GM03348 (cell line): Measurements from ENCODE around the gene FAM163B.
"Not testable (repeated sequence)": the region's sequence is repeated elsewhere in the genome, so short reads cannot be mapped to it uniquely, and the experiment has no call there.

Source experiments
- DNase-seq: peaks from one replicate; pipeline ENCODE4 v3.0.0; 2012; ENCODE audit warnings: low spot score

FAM163B gene

GRCh38 chr9:133639613-133640012 lies 30.4 kb upstream of the FAM163B start:
- DNase-seq = no peak

GRCh38 chr9:133638711-133639110 lies 29.5 kb upstream of the FAM163B start:
- no peak for DNase-seq

- no peak for DNase-seq
Observed at GRCh38 chr9:133638076-133638475, 28.9 kb upstream of the FAM163B start.

GRCh38 chr9:133637451-133638055 lies 28.4 kb upstream of the FAM163B start:
- DNase-seq = no peak

GRCh38 chr9:133636902-133637301 lies 27.7 kb upstream of the FAM163B start:
- no peak for DNase-seq

GRCh38 chr9:133635533-133636531 lies 26.6 kb upstream of the FAM163B start, which contains the start of gene DBH:
DBH (plus strand) TSS chr9:133636363; CDS start chr9:133636372, 9 bp downstream.
- no peak for DNase-seq

- no peak for DNase-seq
Observed at GRCh38 chr9:133635098-133635497, 25.9 kb upstream of the FAM163B start.

GRCh38 chr9:133634081-133634691 lies 25.0 kb upstream of the FAM163B start:
- no peak for DNase-seq

GRCh38 chr9:133633681-133634080 lies 24.5 kb upstream of the FAM163B start:
- DNase-seq = no peak

GRCh38 chr9:133632806-133633680 lies 23.9 kb upstream of the FAM163B start:
- DNase-seq = no peak

GRCh38 chr9:133631111-133631510 lies 21.9 kb upstream of the FAM163B start:
- no peak for DNase-seq

- no peak for DNase-seq
Observed at GRCh38 chr9:133629221-133630110, 20.3 kb upstream of the FAM163B start.

- no peak for DNase-seq
Observed at GRCh38 chr9:133628766-133629165, 19.6 kb upstream of the FAM163B start.

- DNase-seq = no peak
Observed at GRCh38 chr9:133627341-133627740, 18.2 kb upstream of the FAM163B start.

- not testable (repeated sequence) for DNase-seq
Observed at GRCh38 chr9:133626008-133626407, 16.8 kb upstream of the FAM163B start.

GRCh38 chr9:133622555-133622954 lies 13.4 kb upstream of the FAM163B start:
- no peak for DNase-seq

- DNase-seq = no peak
Observed at GRCh38 chr9:133621725-133622267, 12.6 kb upstream of the FAM163B start.

GRCh38 chr9:133619791-133620190 lies 10.6 kb upstream of the FAM163B start:
- no peak for DNase-seq

GRCh38 chr9:133618726-133619125 lies 9.5 kb upstream of the FAM163B start:
- no peak for DNase-seq

GRCh38 chr9:133616643-133617405 lies 7.6 kb upstream of the FAM163B start:
- no peak for DNase-seq
